Endodermal cell (in vitro differentiated cells): Measurements from ENCODE around the gene LRGUK. TPM values are rescaled to one million over a fixed set of nuclear protein-coding genes. Genes with fewer than 3 reads are reported as not detected.

ENCODE experiments used
- DNase-seq: peaks from one replicate; pipeline ENCODE4 v3.0.0-alpha.2; 2017
- H3K27ac ChIP-seq: 2 replicates; pipeline ENCODE4 v1.5.1; 2013; ENCODE audit warnings: mild to moderate bottlenecking, low read depth, low read length, moderate library complexity
- H3K27me3 ChIP-seq: 2 replicates; pipeline ENCODE4 v1.6.1; 2013; ENCODE audit warnings: mild to moderate bottlenecking, low read length, moderate library complexity; ENCODE audit not compliant: insufficient read depth, control insufficient read depth, poor library complexity, severe bottlenecking
- H3K36me3 ChIP-seq: 2 replicates; pipeline ENCODE4 v1.7.0; 2013; ENCODE audit warnings: mild to moderate bottlenecking, low read length, moderate library complexity; ENCODE audit not compliant: control insufficient read depth, insufficient read depth
- H3K4me1 ChIP-seq: one replicate; pipeline ENCODE4 v1.7.0; 2013; ENCODE audit warnings: low read length; ENCODE audit not compliant: control insufficient read depth, insufficient read depth
- H3K4me3 ChIP-seq: 2 replicates; pipeline ENCODE4 v1.5.1; 2013; ENCODE audit warnings: mild to moderate bottlenecking, low read length, moderate library complexity
- H3K9ac ChIP-seq: 2 replicates; pipeline ENCODE4 v1.6.1; 2013; ENCODE audit warnings: mild to moderate bottlenecking, low read length, moderate library complexity; ENCODE audit not compliant: poor library complexity, severe bottlenecking; ENCODE audit errors: extremely low read depth
- H3K9me3 ChIP-seq: 2 replicates; pipeline ENCODE4 v1.6.1; 2013; ENCODE audit warnings: mild to moderate bottlenecking, low read length, moderate library complexity; ENCODE audit not compliant: control insufficient read depth
- H3K27ac Mint-ChIP-seq: 2 replicates; pipeline ENCODE4 v1.8.0; 2020; ENCODE audit warnings: mixed read lengths
- H3K27me3 Mint-ChIP-seq: 2 replicates; pipeline ENCODE4 v1.8.0; 2021; ENCODE audit warnings: mild to moderate bottlenecking, mixed read lengths; ENCODE audit not compliant: insufficient read depth
- H3K36me3 Mint-ChIP-seq: 2 replicates; pipeline ENCODE4 v1.8.0; 2020; ENCODE audit warnings: low read depth, mixed read lengths
- H3K4me1 Mint-ChIP-seq: 2 replicates; pipeline ENCODE4 v1.8.0; 2020; ENCODE audit warnings: mixed read lengths
- H3K4me3 Mint-ChIP-seq: 2 replicates; pipeline ENCODE4 v1.8.0; 2020; ENCODE audit warnings: mild to moderate bottlenecking, moderate library complexity, mixed read lengths
- H3K9me3 Mint-ChIP-seq: 2 replicates; pipeline ENCODE4 v1.8.0; 2020; ENCODE audit warnings: mild to moderate bottlenecking, mixed read lengths
- CTCF ChIP-seq: fragments of 200-600 bp; sonication (generic); conservative IDR thresholded peaks from 2 replicates; pipeline ENCODE4 v1.5.0; 2021; ENCODE audit warnings: antibody characterized with exemption, mild to moderate bottlenecking
- WGBS, 2 experiments: methylation state at CpG; one replicate each; pipeline versions ENCODE4 v1.1.5 to v1.1.7; 2013; ENCODE audit warnings: missing lambda C conversion rate in 2 of 2, mixed read lengths in 1 of 2; ENCODE audit not compliant: insufficient coverage in 1 of 2, insufficient read length in 1 of 2; 5-methylcytosine and 5-hydroxymethylcytosine counted together
- total RNA-seq, 2 donors: library from RNA; stranded (reverse); fragmentation: NEBNext Ultra II Directional in 1 of 2; extraction: Animal tissue kit (Norgen Biotek cat#: 25700) in 1 of 2; gene quantifications; 2 replicates in 1 of 2; 3 replicates in 1 of 2; pipeline ENCODE4 v1.2.1, GENCODE V29; 2021

The LRGUK gene
- total RNA-seq, 2 donors from 2014 or later: 0.89 to 1.3 TPM

GRCh38 chr7:134081695-134082094 lies 45.4 kb upstream of the LRGUK start:
- Histone ChIP-seq H3K9me3 (peaks cover 9% of the 10 kb centered on the region), H3K9ac (no peak overlapping the region), H3K4me1 (no peaks in the 10 kb centered on the region), H3K36me3 (no peaks in the 10 kb centered on the region), H3K27me3 (no peaks in the 10 kb centered on the region), H3K27ac (no peak overlapping the region), H3K4me3 (no peak overlapping the region)
- no peak overlapping the region for H3K27ac Mint-ChIP-seq
- H3K4me1 Mint-ChIP-seq: peaks cover 3% of the 10 kb centered on the region
- no peak overlapping the region for H3K4me3 Mint-ChIP-seq
- H3K36me3 Mint-ChIP-seq: peaks cover 21% of the 10 kb centered on the region
- no peak for DNase-seq
- H3K27me3 Mint-ChIP-seq: no peaks in the 10 kb centered on the region
- WGBS, 2 experiments: 89 to 100% methylated on average over 1 of the region's 1 CpG
- no peak for TF ChIP-seq CTCF
- peaks cover 25% of the 10 kb centered on the region for H3K9me3 Mint-ChIP-seq

GRCh38 chr7:134083766-134084487 lies 43.2 kb upstream of the LRGUK start:
- H3K9me3 Mint-ChIP-seq: peaks cover 46% of the 10 kb centered on the region
- Histone ChIP-seq H3K36me3 (no peaks in the 10 kb centered on the region), H3K4me3 (no peak overlapping the region), H3K9ac (no peak overlapping the region), H3K4me1 (no peaks in the 10 kb centered on the region), H3K27ac (no peak overlapping the region), H3K27me3 (no peaks in the 10 kb centered on the region), H3K9me3 (peaks cover 28% of the 10 kb centered on the region)
- H3K4me1 Mint-ChIP-seq: peaks cover under 1% of the 10 kb centered on the region
- H3K4me3 Mint-ChIP-seq: no peak overlapping the region
- no peak for TF ChIP-seq CTCF
- H3K27ac Mint-ChIP-seq: no peak overlapping the region
- WGBS, 2 experiments: 81 to 94% methylated on average over 2 to 3 of the region's 3 CpGs
- peaks cover 21% of the 10 kb centered on the region for H3K36me3 Mint-ChIP-seq
- DNase-seq: no peak
- no peaks in the 10 kb centered on the region for H3K27me3 Mint-ChIP-seq

GRCh38 chr7:134084488-134085144 lies 42.5 kb upstream of the LRGUK start:
- H3K36me3 ChIP-seq: no peaks in the 10 kb centered on the region
- H3K4me3 Mint-ChIP-seq: no peak overlapping the region
- H3K27ac ChIP-seq: no peak overlapping the region
- 87 to 100% methylated on average over 2 to 3 of the region's 3 CpGs for WGBS, 2 experiments
- no peak for TF ChIP-seq CTCF
- peaks cover 23% of the 10 kb centered on the region for H3K36me3 Mint-ChIP-seq
- H3K9me3 Mint-ChIP-seq: peaks cover 53% of the 10 kb centered on the region
- H3K4me3 ChIP-seq: no peak overlapping the region
- H3K27ac Mint-ChIP-seq: no peak overlapping the region
- no peak overlapping the region for H3K9ac ChIP-seq
- H3K9me3 ChIP-seq: peaks cover 35% of the 10 kb centered on the region
- DNase-seq: no peak
- no peaks in the 10 kb centered on the region for H3K4me1 ChIP-seq
- H3K4me1 Mint-ChIP-seq: no peaks in the 10 kb centered on the region
- H3K27me3 ChIP-seq: no peaks in the 10 kb centered on the region
- no peaks in the 10 kb centered on the region for H3K27me3 Mint-ChIP-seq
